Stomach (tissue), 4 donors: ENCODE results near the gene SLC38A11.

Experiments used
- EP300 ChIP-seq: sonication (generic); formaldehyde crosslinking; IDR thresholded peaks from one replicate; pipeline ENCODE4 v1.6.1; 2017; ENCODE audit warnings: antibody characterized with exemption
- POLR2A ChIP-seq, 4 donors: fragments of 450-650 bp; IDR thresholded peaks; one replicate each; pipeline ENCODE4 v1.6.1; 2016; ENCODE audit warnings: antibody characterized with exemption in 4 of 4, control low read depth in 2 of 4, mild to moderate bottlenecking in 1 of 4, moderate library complexity in 1 of 4
- TF ChIP-seq, protein P1 (sequence below), 7 experiments: fragments of 450-650 bp in 4 of 7; fragments of 200-600 bp in 3 of 7; sonication (generic) in 3 of 7; IDR thresholded peaks; one replicate each; pipeline ENCODE4 v1.5.1; 2016 to 2019; ENCODE audit warnings: antibody characterized with exemption in 7 of 7, control low read depth in 2 of 7, mild to moderate bottlenecking in 1 of 7

DNA sequence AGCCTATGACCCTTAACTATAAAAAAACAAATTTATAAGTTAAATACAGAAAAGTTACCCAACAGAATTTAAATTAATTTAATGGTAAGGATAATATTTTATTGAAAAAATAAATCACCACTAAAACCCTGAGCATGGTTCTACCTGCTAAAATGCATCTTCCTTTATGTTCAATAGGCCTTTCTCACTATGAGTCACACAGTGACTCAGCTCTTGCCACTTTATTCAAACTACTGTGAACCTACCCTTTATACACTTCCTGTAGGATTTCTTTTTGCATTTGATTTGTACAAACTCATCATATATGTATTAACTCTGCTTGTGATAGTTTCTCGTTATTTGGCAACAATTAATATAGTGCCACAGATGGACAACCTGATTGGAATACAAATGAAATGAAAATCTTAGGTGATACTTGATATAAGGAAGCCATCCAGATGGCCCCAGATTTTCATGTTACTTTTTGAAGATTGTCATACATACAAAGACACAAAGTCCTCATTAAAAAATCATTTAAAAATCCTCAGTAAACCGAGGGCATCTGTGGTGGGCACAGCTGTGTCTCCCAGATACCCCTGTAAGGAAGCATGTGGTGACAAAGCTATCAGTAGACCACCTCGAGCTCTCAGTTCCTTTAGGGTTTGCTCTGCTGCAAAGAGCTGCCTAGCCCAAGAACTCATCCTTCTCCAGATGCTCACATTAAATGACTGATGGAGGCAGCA lies 58.5 kb downstream of the SLC38A11 start:
- TF ChIP-seq, protein P1, sequence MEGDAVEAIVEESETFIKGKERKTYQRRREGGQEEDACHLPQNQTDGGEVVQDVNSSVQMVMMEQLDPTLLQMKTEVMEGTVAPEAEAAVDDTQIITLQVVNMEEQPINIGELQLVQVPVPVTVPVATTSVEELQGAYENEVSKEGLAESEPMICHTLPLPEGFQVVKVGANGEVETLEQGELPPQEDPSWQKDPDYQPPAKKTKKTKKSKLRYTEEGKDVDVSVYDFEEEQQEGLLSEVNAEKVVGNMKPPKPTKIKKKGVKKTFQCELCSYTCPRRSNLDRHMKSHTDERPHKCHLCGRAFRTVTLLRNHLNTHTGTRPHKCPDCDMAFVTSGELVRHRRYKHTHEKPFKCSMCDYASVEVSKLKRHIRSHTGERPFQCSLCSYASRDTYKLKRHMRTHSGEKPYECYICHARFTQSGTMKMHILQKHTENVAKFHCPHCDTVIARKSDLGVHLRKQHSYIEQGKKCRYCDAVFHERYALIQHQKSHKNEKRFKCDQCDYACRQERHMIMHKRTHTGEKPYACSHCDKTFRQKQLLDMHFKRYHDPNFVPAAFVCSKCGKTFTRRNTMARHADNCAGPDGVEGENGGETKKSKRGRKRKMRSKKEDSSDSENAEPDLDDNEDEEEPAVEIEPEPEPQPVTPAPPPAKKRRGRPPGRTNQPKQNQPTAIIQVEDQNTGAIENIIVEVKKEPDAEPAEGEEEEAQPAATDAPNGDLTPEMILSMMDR (IDR thresholded peaks at IDR 0.05), result no peak
- TF ChIP-seq POLR2A (IDR thresholded peaks at IDR 0.05), result no peak
- no peak for TF ChIP-seq EP300
